IPS-18a (cell line): ENCODE results near the gene FEV.

Source experiments
- H3K27ac ChIP-seq: one replicate; pipeline ENCODE4 v1.5.1; 2013; ENCODE audit warnings: low read length
- H3K27me3 ChIP-seq: one replicate; pipeline ENCODE4 v1.6.1; 2013; ENCODE audit warnings: mild to moderate bottlenecking, low read length; ENCODE audit not compliant: control insufficient read depth, insufficient read depth
- H3K36me3 ChIP-seq: one replicate; pipeline ENCODE4 v1.6.1; 2013; ENCODE audit warnings: low read depth, low read length; ENCODE audit not compliant: control insufficient read depth
- H3K4me1 ChIP-seq: one replicate; pipeline ENCODE4 v1.6.1; 2013; ENCODE audit warnings: low read depth, low read length; ENCODE audit not compliant: control insufficient read depth
- H3K4me3 ChIP-seq: one replicate; pipeline ENCODE4 v1.5.1; 2013; ENCODE audit warnings: low read length
- H3K9ac ChIP-seq: one replicate; pipeline ENCODE4 v1.6.1; 2013; ENCODE audit warnings: mild to moderate bottlenecking, low read length, moderate library complexity
- H3K9me3 ChIP-seq: one replicate; pipeline ENCODE4 v1.6.1; 2013; ENCODE audit warnings: low read depth, low read length; ENCODE audit not compliant: control insufficient read depth

The FEV gene

GRCh38 chr2:218998414-218999002 is 13.5 kb upstream of the FEV start:
- Histone ChIP-seq H3K36me3 (no peaks in the 10 kb centered on the region), H3K9me3 (no peaks in the 10 kb centered on the region), H3K4me3 (no peak overlapping the region), H3K27me3 (peaks cover 100% of the 10 kb centered on the region), H3K27ac (no peak overlapping the region), H3K9ac (no peak overlapping the region), H3K4me1 (peaks cover 25% of the 10 kb centered on the region)

- peaks cover 22% of the 10 kb centered on the region for H3K4me1 ChIP-seq
- no peak overlapping the region for H3K4me3 ChIP-seq
Measured at GRCh38 chr2:218997731-218998130, 12.7 kb upstream of the FEV start.

GRCh38 chr2:218996937-218997336 is 12.0 kb upstream of the FEV start:
- H3K27me3 ChIP-seq = peaks cover 100% of the 10 kb centered on the region
- no peaks in the 10 kb centered on the region for H3K9me3 ChIP-seq
- H3K4me3 ChIP-seq = no peak overlapping the region
- no peak overlapping the region for H3K9ac ChIP-seq
- no peak overlapping the region for H3K27ac ChIP-seq
- no peaks in the 10 kb centered on the region for H3K36me3 ChIP-seq
- H3K4me1 ChIP-seq = peaks cover 19% of the 10 kb centered on the region

More at GRCh38 chr2:218997731-218998130, 12.7 kb upstream of the FEV start:
- Histone ChIP-seq H3K36me3 (no peaks in the 10 kb centered on the region), H3K27me3 (peaks cover 100% of the 10 kb centered on the region), H3K9me3 (no peaks in the 10 kb centered on the region), H3K9ac (no peak overlapping the region), H3K27ac (no peak overlapping the region)

- Histone ChIP-seq H3K27ac (no peak overlapping the region), H3K4me1 (peaks cover 19% of the 10 kb centered on the region), H3K36me3 (no peaks in the 10 kb centered on the region), H3K9ac (no peak overlapping the region), H3K9me3 (no peaks in the 10 kb centered on the region), H3K27me3 (peaks cover 100% of the 10 kb centered on the region), H3K4me3 (peak overlapping the region; percentile 44)
Measured at GRCh38 chr2:218995972-218996711, 11.2 kb upstream of the FEV start.

GRCh38 chr2:218995561-218995960 is 10.6 kb upstream of the FEV start:
- no peaks in the 10 kb centered on the region for H3K36me3 ChIP-seq
- H3K9me3 ChIP-seq = no peaks in the 10 kb centered on the region
- no peak overlapping the region for H3K9ac ChIP-seq
- H3K27me3 ChIP-seq = peaks cover 100% of the 10 kb centered on the region
- no peak overlapping the region for H3K27ac ChIP-seq
- H3K4me3 ChIP-seq = no peak overlapping the region
- H3K4me1 ChIP-seq = peaks cover 14% of the 10 kb centered on the region

GRCh38 chr2:218993345-218994315 is 8.6 kb upstream of the FEV start, which contains the start of gene CRYBA2:
Gene CRYBA2, minus strand, starts transcription at chr2:218993422. Its CDS starts 246 bp downstream, at chr2:218993176.
- peaks cover 100% of the 10 kb centered on the region for H3K27me3 ChIP-seq
- H3K27ac ChIP-seq = no peak within 1 kb of the TSS
- H3K9me3 ChIP-seq = no peaks in the 10 kb centered on the region
- no peaks in the 10 kb centered on the region for H3K4me1 ChIP-seq
- no peak within 1 kb of the TSS for H3K9ac ChIP-seq
- no peaks in the 10 kb centered on the region for H3K36me3 ChIP-seq
- no peak within 1 kb of the TSS for H3K4me3 ChIP-seq

GRCh38 chr2:218992703-218993344 is 7.8 kb upstream of the FEV start:
- Histone ChIP-seq H3K9ac (no peak overlapping the region), H3K4me1 (no peaks in the 10 kb centered on the region), H3K9me3 (no peaks in the 10 kb centered on the region), H3K36me3 (no peaks in the 10 kb centered on the region), H3K4me3 (no peak overlapping the region), H3K27me3 (peaks cover 100% of the 10 kb centered on the region), H3K27ac (no peak overlapping the region)

GRCh38 chr2:218992196-218992595 is 7.2 kb upstream of the FEV start:
- Histone ChIP-seq H3K4me3 (no peak overlapping the region), H3K4me1 (no peaks in the 10 kb centered on the region), H3K27me3 (peaks cover 100% of the 10 kb centered on the region), H3K36me3 (no peaks in the 10 kb centered on the region), H3K9me3 (no peaks in the 10 kb centered on the region), H3K9ac (no peak overlapping the region), H3K27ac (no peak overlapping the region)

- peaks cover 100% of the 10 kb centered on the region for H3K27me3 ChIP-seq
- H3K36me3 ChIP-seq = no peaks in the 10 kb centered on the region
- H3K4me1 ChIP-seq = no peaks in the 10 kb centered on the region
Measured at GRCh38 chr2:218991674-218992168, 6.7 kb upstream of the FEV start.

GRCh38 chr2:218990612-218991011 is 5.6 kb upstream of the FEV start:
- H3K4me3 ChIP-seq = no peak overlapping the region
- H3K9ac ChIP-seq = no peak overlapping the region
- H3K27ac ChIP-seq = no peak overlapping the region
- H3K4me1 ChIP-seq = no peaks in the 10 kb centered on the region
- no peaks in the 10 kb centered on the region for H3K9me3 ChIP-seq
- no peaks in the 10 kb centered on the region for H3K36me3 ChIP-seq
- H3K27me3 ChIP-seq = peaks cover 100% of the 10 kb centered on the region

More at GRCh38 chr2:218991674-218992168, 6.7 kb upstream of the FEV start:
- Histone ChIP-seq H3K4me3 (no peak overlapping the region), H3K27ac (no peak overlapping the region), H3K9me3 (no peaks in the 10 kb centered on the region), H3K9ac (no peak overlapping the region)

- no peaks in the 10 kb centered on the region for H3K9me3 ChIP-seq
- H3K27me3 ChIP-seq = peaks cover 100% of the 10 kb centered on the region
- H3K36me3 ChIP-seq = no peaks in the 10 kb centered on the region
- H3K4me1 ChIP-seq = no peaks in the 10 kb centered on the region
- no peak overlapping the region for H3K27ac ChIP-seq
- no peak overlapping the region for H3K4me3 ChIP-seq
- H3K9ac ChIP-seq = no peak overlapping the region
Measured at GRCh38 chr2:218990052-218990451, 5.1 kb upstream of the FEV start.
